GM23338 (cell line): ENCODE data around the gene HDAC3. TPM values are rescaled to one million over a fixed set of nuclear protein-coding genes. Genes with fewer than 3 reads are reported as not detected.
A peak's percentile ranks its signal among the peaks of the same experiment; 100 is the strongest.

Source experiments
- ATAC-seq: fragments of 200-7000 bp; cut with Tn5 transposase; 3 replicates; pipeline ENCODE4 v1.9.1; 2020
- DNase-seq: peaks from one replicate; pipeline ENCODE4 v3.0.0-alpha.2; 2015; ENCODE audit warnings: low spot score
- H2AFZ ChIP-seq: fragments of 200-600 bp; sonication (generic); 2 replicates; pipeline ENCODE4 v1.8.0; 2016; ENCODE audit warnings: antibody characterized with exemption, mild to moderate bottlenecking, moderate library complexity
- H3F3A ChIP-seq: fragments of 200-600 bp; sonication (generic); replicated peaks from 2 replicates; pipeline ENCODE4 v1.8.0; 2017; ENCODE audit warnings: antibody characterized with exemption, mixed run types, low read depth
- H3K27ac ChIP-seq: fragments of 200-600 bp; sonication (generic); 2 replicates; pipeline ENCODE4 v1.6.1; 2016; ENCODE audit warnings: low read depth
- H3K27me3 ChIP-seq: fragments of 200-600 bp; sonication (generic); 2 replicates; pipeline ENCODE4 v1.8.0; 2016; ENCODE audit warnings: mild to moderate bottlenecking, mixed run types, moderate library complexity; ENCODE audit not compliant: insufficient read depth
- H3K36me3 ChIP-seq: fragments of 200-600 bp; sonication (generic); 2 replicates; pipeline ENCODE4 v1.8.0; 2016; ENCODE audit warnings: mild to moderate bottlenecking; ENCODE audit not compliant: insufficient read depth
- H3K4me1 ChIP-seq: fragments of 200-600 bp; sonication (generic); 2 replicates; pipeline ENCODE4 v1.8.0; 2016; ENCODE audit warnings: mild to moderate bottlenecking, moderate library complexity; ENCODE audit not compliant: insufficient read depth
- H3K4me2 ChIP-seq: fragments of 200-600 bp; sonication (generic); 2 replicates; pipeline ENCODE4 v1.7.1; 2017; ENCODE audit warnings: mixed run types
- H3K4me3 ChIP-seq: fragments of 200-600 bp; sonication (generic); 2 replicates; pipeline ENCODE4 v1.6.1; 2016; ENCODE audit warnings: mixed run types
- H3K79me2 ChIP-seq: fragments of 200-600 bp; sonication (generic); replicated peaks from 2 replicates; pipeline ENCODE4 v1.8.0; 2017; ENCODE audit warnings: mild to moderate bottlenecking; ENCODE audit not compliant: insufficient read depth
- H3K9me2 ChIP-seq: fragments of 200-600 bp; sonication (generic); 2 replicates; pipeline ENCODE4 v1.8.0; 2017; ENCODE audit not compliant: insufficient read depth
- H4K20me1 ChIP-seq: fragments of 200-600 bp; sonication (generic); replicated peaks from 2 replicates; pipeline ENCODE4 v1.8.0; 2017; ENCODE audit warnings: mild to moderate bottlenecking; ENCODE audit not compliant: insufficient read depth
- H3K27ac Mint-ChIP-seq: 2 replicates; pipeline ENCODE4 v1.8.0; 2020; ENCODE audit warnings: inconsistent platforms, mild to moderate bottlenecking, moderate library complexity, mixed read lengths
- H3K27me3 Mint-ChIP-seq: 3 replicates; pipeline ENCODE4 v1.8.0; 2022; ENCODE audit warnings: low read depth, mild to moderate bottlenecking, moderate library complexity, mixed read lengths, inconsistent platforms; ENCODE audit not compliant: insufficient read depth, poor library complexity
- H3K36me3 Mint-ChIP-seq: 3 replicates; pipeline ENCODE4 v1.8.0; 2021; ENCODE audit warnings: low read depth, mild to moderate bottlenecking, inconsistent platforms, moderate library complexity, mixed read lengths
- H3K4me1 Mint-ChIP-seq: 3 replicates; pipeline ENCODE4 v1.8.0; 2020; ENCODE audit warnings: mild to moderate bottlenecking, inconsistent platforms, mixed read lengths
- H3K4me3 Mint-ChIP-seq: 3 replicates; pipeline ENCODE4 v1.8.0; 2021; ENCODE audit warnings: moderate library complexity, mild to moderate bottlenecking, inconsistent platforms, mixed read lengths
- H3K9me3 Mint-ChIP-seq: 3 replicates; pipeline ENCODE4 v1.8.0; 2020; ENCODE audit warnings: moderate library complexity, mild to moderate bottlenecking, inconsistent platforms, mixed read lengths
- CREB1 ChIP-seq: fragments of 250-450 bp; sonication (Bioruptor Pico); IDR thresholded peaks from 2 replicates; pipeline ENCODE4 v1.5.0; 2020; ENCODE audit warnings: low read depth, mild to moderate bottlenecking, moderate library complexity
- EZH2phosphoT487 ChIP-seq: fragments of 200-600 bp; sonication (generic); IDR thresholded peaks from one replicate; pipeline ENCODE4 v1.8.1; 2018; ENCODE audit warnings: antibody characterized with exemption; ENCODE audit not compliant: unreplicated experiment
- POLR2AphosphoS5 ChIP-seq: IDR thresholded peaks from 2 replicates; pipeline ENCODE4 v1.6.1; 2016; ENCODE audit warnings: antibody characterized with exemption, low read depth
- STAT1 ChIP-seq: IDR thresholded peaks from one replicate; pipeline ENCODE4 v1.6.1; 2016; ENCODE audit warnings: antibody characterized with exemption; ENCODE audit not compliant: unreplicated experiment
- ZNF114 ChIP-seq: fragments of 250-450 bp; sonication (Bioruptor Pico); IDR thresholded peaks from 2 replicates; pipeline ENCODE4 v1.5.0; 2020; ENCODE audit warnings: mild to moderate bottlenecking, moderate library complexity
- polyA plus RNA-seq: library from polyadenylated mRNA; unstranded; fragments of >200 nt; fragmentation: Nextera tagmentation; extraction: Ambion mirVana; gene quantifications from 2 replicates; pipeline ENCODE4 v1.2.1, GENCODE V29; 2016
- total RNA-seq: library from RNA; depleted of rRNA; stranded (reverse); fragments of >200 nt; shearing (Covaris generic); gene quantifications from 2 replicates; pipeline ENCODE4 v1.2.3, GENCODE V29; 2014
- TF ChIP-seq, protein P1 (sequence below): fragments of 250-450 bp; sonication (Bioruptor Pico); IDR thresholded peaks from 2 replicates; pipeline ENCODE4 v1.5.0; 2020; ENCODE audit warnings: mild to moderate bottlenecking, moderate library complexity
- TF ChIP-seq, protein P2 (sequence below), 2 experiments: fragments of 200-600 bp in 1 of 2; sonication (generic) in 1 of 2; conservative IDR thresholded peaks; 2 replicates each; pipeline versions ENCODE4 v1.5.1 to v1.6.1; 2016 to 2017; ENCODE audit warnings: antibody characterized with exemption in 2 of 2, low read depth in 2 of 2, mild to moderate bottlenecking in 2 of 2, moderate library complexity in 1 of 2

HDAC3 gene
- total and polyA plus RNA-seq, 2 experiments from 2014 or later, result 59.2 to 90.0 TPM

DNA sequence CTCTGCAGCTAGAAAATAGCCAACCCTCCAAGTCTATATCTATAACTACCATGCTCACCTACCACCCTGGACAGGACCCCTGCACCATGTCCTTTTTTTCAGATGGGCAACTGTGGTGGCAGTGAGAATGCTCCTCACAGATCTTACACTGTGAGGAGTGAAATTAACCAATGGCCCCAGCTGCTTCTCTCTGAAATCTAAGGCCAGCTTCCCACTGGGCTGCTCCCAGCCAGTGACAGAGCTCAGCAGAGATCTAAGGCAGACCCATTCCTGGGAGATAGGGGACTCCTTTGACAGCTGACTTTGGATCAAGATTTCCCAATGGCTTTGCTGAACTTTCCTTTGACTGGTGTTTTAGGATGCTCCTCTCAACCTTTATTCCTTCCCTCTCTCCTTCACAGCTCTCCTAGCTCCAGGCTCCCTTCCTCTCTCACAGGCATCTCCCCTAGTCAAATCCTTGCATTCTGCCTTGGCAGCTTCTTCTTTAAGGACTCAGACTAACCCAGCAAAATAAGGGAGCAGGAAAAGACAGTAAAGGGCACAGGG, 47.0 kb upstream of the HDAC3 start:
- DNase-seq (no peak), ATAC-seq (no peak)
- H3K4me2 ChIP-seq, result peak overlapping the region; percentile 93
- H3K27ac ChIP-seq, result no peak overlapping the region
- H3K36me3 ChIP-seq, result no peaks in the 10 kb centered on the region
- no peak overlapping the region for H2AFZ ChIP-seq
- H3K4me3 ChIP-seq, result peak overlapping the region; percentile 82
- no peaks in the 10 kb centered on the region for H3K27me3 ChIP-seq
- no peaks in the 10 kb centered on the region for H3K9me3 Mint-ChIP-seq
- peak overlapping the region; percentile 40; the same call in 2 of the 3 replicates for H3K4me3 Mint-ChIP-seq
- H3K79me2 ChIP-seq, result 0 out of 2 replicates have a peak, but pooled peaks cover 10% of the 10 kb centered on the region
- H3K36me3 Mint-ChIP-seq, result peaks cover 10% of the 10 kb centered on the region
- peaks cover 26% of the 10 kb centered on the region for H3K4me1 ChIP-seq
- no peaks in the 10 kb centered on the region for H4K20me1 ChIP-seq
- no peak overlapping the region for H3K27ac Mint-ChIP-seq
- H3F3A ChIP-seq, result peaks cover 22% of the 10 kb centered on the region
- H3K27me3 Mint-ChIP-seq, result peaks cover 8% of the 10 kb centered on the region
- no peaks in the 10 kb centered on the region for H3K9me2 ChIP-seq
- no peak for TF ChIP-seq ZNF114
- no peak for TF ChIP-seq POLR2AphosphoS5
- TF ChIP-seq, protein P1, sequence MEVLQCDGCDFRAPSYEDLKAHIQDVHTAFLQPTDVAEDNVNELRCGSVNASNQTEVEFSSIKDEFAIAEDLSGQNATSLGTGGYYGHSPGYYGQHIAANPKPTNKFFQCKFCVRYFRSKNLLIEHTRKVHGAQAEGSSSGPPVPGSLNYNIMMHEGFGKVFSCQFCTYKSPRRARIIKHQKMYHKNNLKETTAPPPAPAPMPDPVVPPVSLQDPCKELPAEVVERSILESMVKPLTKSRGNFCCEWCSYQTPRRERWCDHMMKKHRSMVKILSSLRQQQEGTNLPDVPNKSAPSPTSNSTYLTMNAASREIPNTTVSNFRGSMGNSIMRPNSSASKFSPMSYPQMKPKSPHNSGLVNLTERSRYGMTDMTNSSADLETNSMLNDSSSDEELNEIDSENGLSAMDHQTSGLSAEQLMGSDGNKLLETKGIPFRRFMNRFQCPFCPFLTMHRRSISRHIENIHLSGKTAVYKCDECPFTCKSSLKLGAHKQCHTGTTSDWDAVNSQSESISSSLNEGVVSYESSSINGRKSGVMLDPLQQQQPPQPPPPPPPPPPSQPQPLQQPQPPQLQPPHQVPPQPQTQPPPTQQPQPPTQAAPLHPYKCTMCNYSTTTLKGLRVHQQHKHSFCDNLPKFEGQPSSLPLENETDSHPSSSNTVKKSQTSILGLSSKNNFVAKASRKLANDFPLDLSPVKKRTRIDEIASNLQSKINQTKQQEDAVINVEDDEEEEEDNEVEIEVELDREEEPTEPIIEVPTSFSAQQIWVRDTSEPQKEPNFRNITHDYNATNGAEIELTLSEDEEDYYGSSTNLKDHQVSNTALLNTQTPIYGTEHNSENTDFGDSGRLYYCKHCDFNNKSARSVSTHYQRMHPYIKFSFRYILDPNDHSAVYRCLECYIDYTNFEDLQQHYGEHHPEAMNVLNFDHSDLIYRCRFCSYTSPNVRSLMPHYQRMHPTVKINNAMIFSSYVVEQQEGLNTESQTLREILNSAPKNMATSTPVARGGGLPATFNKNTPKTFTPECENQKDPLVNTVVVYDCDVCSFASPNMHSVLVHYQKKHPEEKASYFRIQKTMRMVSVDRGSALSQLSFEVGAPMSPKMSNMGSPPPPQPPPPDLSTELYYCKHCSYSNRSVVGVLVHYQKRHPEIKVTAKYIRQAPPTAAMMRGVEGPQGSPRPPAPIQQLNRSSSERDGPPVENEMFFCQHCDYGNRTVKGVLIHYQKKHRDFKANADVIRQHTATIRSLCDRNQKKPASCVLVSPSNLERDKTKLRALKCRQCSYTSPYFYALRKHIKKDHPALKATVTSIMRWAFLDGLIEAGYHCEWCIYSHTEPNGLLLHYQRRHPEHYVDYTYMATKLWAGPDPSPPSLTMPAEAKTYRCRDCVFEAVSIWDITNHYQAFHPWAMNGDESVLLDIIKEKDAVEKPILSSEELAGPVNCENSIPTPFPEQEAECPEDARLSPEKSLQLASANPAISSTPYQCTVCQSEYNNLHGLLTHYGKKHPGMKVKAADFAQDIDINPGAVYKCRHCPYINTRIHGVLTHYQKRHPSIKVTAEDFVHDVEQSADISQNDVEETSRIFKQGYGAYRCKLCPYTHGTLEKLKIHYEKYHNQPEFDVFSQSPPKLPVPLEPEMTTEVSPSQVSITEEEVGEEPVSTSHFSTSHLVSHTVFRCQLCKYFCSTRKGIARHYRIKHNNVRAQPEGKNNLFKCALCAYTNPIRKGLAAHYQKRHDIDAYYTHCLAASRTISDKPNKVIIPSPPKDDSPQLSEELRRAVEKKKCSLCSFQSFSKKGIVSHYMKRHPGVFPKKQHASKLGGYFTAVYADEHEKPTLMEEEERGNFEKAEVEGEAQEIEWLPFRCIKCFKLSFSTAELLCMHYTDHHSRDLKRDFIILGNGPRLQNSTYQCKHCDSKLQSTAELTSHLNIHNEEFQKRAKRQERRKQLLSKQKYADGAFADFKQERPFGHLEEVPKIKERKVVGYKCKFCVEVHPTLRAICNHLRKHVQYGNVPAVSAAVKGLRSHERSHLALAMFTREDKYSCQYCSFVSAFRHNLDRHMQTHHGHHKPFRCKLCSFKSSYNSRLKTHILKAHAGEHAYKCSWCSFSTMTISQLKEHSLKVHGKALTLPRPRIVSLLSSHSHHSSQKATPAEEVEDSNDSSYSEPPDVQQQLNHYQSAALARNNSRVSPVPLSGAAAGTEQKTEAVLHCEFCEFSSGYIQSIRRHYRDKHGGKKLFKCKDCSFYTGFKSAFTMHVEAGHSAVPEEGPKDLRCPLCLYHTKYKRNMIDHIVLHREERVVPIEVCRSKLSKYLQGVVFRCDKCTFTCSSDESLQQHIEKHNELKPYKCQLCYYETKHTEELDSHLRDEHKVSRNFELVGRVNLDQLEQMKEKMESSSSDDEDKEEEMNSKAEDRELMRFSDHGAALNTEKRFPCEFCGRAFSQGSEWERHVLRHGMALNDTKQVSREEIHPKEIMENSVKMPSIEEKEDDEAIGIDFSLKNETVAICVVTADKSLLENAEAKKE (CRISPR knock-in tag), result no peak
- TF ChIP-seq CREB1, result no peak
- TF ChIP-seq, protein P2, sequence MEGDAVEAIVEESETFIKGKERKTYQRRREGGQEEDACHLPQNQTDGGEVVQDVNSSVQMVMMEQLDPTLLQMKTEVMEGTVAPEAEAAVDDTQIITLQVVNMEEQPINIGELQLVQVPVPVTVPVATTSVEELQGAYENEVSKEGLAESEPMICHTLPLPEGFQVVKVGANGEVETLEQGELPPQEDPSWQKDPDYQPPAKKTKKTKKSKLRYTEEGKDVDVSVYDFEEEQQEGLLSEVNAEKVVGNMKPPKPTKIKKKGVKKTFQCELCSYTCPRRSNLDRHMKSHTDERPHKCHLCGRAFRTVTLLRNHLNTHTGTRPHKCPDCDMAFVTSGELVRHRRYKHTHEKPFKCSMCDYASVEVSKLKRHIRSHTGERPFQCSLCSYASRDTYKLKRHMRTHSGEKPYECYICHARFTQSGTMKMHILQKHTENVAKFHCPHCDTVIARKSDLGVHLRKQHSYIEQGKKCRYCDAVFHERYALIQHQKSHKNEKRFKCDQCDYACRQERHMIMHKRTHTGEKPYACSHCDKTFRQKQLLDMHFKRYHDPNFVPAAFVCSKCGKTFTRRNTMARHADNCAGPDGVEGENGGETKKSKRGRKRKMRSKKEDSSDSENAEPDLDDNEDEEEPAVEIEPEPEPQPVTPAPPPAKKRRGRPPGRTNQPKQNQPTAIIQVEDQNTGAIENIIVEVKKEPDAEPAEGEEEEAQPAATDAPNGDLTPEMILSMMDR (conservative IDR thresholded peaks at IDR 0.05; ENCODE audit: low read depth in 2 of 2), result no peak
- no peak for TF ChIP-seq EZH2phosphoT487
- TF ChIP-seq STAT1, result no peak
- peaks cover 46% of the 10 kb centered on the region for H3K4me1 Mint-ChIP-seq
